ENCODE results near the gene TLR2.

The TLR2 gene

GRCh38 chr4:153637201-153637600 is 46.9 kb upstream of the TLR2 start:
- peaks cover 59% of the 10 kb centered on the region for H3K36me3 ChIP-seq (ENCODE audit: insufficient read depth, low read length)

DNA sequence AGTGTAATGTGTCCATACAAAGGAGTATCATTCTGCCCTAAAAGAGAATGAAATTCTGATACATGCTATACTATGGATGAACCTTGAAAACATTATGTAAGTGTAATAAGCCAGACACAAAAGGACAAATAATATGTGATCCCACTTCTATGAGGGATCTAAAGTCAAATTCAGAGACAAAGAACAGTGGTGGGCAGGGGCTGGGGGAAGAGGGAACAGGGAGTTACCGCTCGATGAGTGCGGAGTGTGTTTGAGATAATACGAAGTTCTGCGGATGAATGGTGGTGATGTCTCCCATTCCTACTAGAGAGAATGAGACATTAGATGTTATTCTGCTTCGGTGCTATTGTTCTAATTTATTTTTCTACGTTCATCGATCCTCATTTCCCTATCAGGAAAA is 46.1 kb upstream of the TLR2 start:
- no peak for DNase-seq
- Histone ChIP-seq H3K4me2 (ENCODE audit: insufficient read depth, low read length) (no peak overlapping the region), H3K4me1 (ENCODE audit: insufficient read depth, low read length) (peaks cover 4% of the 10 kb centered on the region), H3K27me3 (ENCODE audit: insufficient read depth, low read length, poor library complexity) (no peaks in the 10 kb centered on the region), H3K9ac (ENCODE audit: low read depth, low read length) (no peak overlapping the region), H4K20me1 (ENCODE audit: insufficient read depth, low read length) (peaks cover 12% of the 10 kb centered on the region), H3K79me2 (ENCODE audit: insufficient read depth, low read length) (0 out of 2 replicates have a peak, but pooled peaks cover 3% of the 10 kb centered on the region), H3K27ac (ENCODE audit: low read length) (no peak overlapping the region), H3K36me3 (ENCODE audit: insufficient read depth, low read length) (peaks cover 51% of the 10 kb centered on the region), H3K4me3 (ENCODE audit: low read depth in 1 of 2, low read length in 2 of 2) (no peak overlapping the region), H3K9me3 (ENCODE audit: insufficient read depth, low read length, severe bottlenecking) (no peaks in the 10 kb centered on the region), H2AFZ (ENCODE audit: low read depth, low read length) (no peak overlapping the region)
- no peak for TF ChIP-seq EZH2 (IDR thresholded peaks at IDR 0.05; ENCODE audit: borderline replicate concordance, low read depth, low read length, severe bottlenecking)
- TF ChIP-seq, protein P1, sequence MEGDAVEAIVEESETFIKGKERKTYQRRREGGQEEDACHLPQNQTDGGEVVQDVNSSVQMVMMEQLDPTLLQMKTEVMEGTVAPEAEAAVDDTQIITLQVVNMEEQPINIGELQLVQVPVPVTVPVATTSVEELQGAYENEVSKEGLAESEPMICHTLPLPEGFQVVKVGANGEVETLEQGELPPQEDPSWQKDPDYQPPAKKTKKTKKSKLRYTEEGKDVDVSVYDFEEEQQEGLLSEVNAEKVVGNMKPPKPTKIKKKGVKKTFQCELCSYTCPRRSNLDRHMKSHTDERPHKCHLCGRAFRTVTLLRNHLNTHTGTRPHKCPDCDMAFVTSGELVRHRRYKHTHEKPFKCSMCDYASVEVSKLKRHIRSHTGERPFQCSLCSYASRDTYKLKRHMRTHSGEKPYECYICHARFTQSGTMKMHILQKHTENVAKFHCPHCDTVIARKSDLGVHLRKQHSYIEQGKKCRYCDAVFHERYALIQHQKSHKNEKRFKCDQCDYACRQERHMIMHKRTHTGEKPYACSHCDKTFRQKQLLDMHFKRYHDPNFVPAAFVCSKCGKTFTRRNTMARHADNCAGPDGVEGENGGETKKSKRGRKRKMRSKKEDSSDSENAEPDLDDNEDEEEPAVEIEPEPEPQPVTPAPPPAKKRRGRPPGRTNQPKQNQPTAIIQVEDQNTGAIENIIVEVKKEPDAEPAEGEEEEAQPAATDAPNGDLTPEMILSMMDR (IDR thresholded peaks at IDR 0.05; ENCODE audit: borderline replicate concordance, extremely low read depth, low read length, poor library complexity, severe bottlenecking), result no peak
- no peak for ATAC-seq (ENCODE audit: insufficient read depth, low read depth)

More at GRCh38 chr4:153637201-153637600, 46.9 kb upstream of the TLR2 start:
- DNase-seq (no peak), ATAC-seq (ENCODE audit: insufficient read depth, low read depth) (no peak)
- Histone ChIP-seq H2AFZ (ENCODE audit: low read depth, low read length) (no peak overlapping the region), H3K79me2 (ENCODE audit: insufficient read depth, low read length) (0 out of 2 replicates have a peak, but pooled peaks cover 3% of the 10 kb centered on the region), H4K20me1 (ENCODE audit: insufficient read depth, low read length) (peaks cover 17% of the 10 kb centered on the region), H3K27ac (ENCODE audit: low read length) (no peak overlapping the region), H3K27me3 (ENCODE audit: insufficient read depth, low read length, poor library complexity) (no peaks in the 10 kb centered on the region), H3K4me1 (ENCODE audit: insufficient read depth, low read length) (no peaks in the 10 kb centered on the region), H3K4me2 (ENCODE audit: insufficient read depth, low read length) (no peak overlapping the region), H3K4me3 (ENCODE audit: low read depth in 1 of 2, low read length in 2 of 2) (no peak overlapping the region), H3K9ac (ENCODE audit: low read depth, low read length) (no peak overlapping the region), H3K9me3 (ENCODE audit: insufficient read depth, low read length, severe bottlenecking) (no peaks in the 10 kb centered on the region)
- no peak for TF ChIP-seq EZH2 (IDR thresholded peaks at IDR 0.05; ENCODE audit: borderline replicate concordance, low read depth, low read length, severe bottlenecking)
- TF ChIP-seq, protein P1 (IDR thresholded peaks at IDR 0.05; ENCODE audit: borderline replicate concordance, extremely low read depth, low read length, poor library complexity, severe bottlenecking), result no peak

DNA sequence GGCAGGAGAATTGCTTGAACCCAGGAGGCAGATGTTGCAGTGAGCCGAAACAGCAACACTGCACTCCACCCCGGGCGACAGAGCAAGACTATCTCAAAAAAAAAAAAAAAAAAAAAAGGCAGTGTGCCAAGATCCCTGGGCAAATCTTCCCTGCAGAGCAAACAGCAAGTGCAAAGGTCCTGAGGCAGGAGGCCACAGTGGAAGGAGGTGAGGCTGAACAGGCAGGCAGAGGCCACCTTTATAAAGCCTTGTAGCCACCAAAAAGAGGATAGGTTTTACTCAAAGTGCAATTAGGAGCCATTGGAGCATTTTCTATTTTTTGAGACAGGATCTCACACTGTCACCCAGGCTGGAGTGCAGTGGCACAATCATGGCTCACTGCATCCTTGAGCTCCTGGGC is 45.1 kb upstream of the TLR2 start:
- Histone ChIP-seq H3K79me2 (ENCODE audit: insufficient read depth, low read length) (0 out of 2 replicates have a peak, but pooled peaks cover 3% of the 10 kb centered on the region), H3K4me2 (ENCODE audit: insufficient read depth, low read length) (no peak overlapping the region), H3K27me3 (ENCODE audit: insufficient read depth, low read length, poor library complexity) (no peaks in the 10 kb centered on the region), H3K9me3 (ENCODE audit: insufficient read depth, low read length, severe bottlenecking) (no peaks in the 10 kb centered on the region), H3K27ac (ENCODE audit: low read length) (no peak overlapping the region), H2AFZ (ENCODE audit: low read depth, low read length) (no peak overlapping the region), H3K9ac (ENCODE audit: low read depth, low read length) (no peak overlapping the region), H3K36me3 (ENCODE audit: insufficient read depth, low read length) (peaks cover 41% of the 10 kb centered on the region), H4K20me1 (ENCODE audit: insufficient read depth, low read length) (peaks cover 10% of the 10 kb centered on the region), H3K4me3 (ENCODE audit: low read depth in 1 of 2, low read length in 2 of 2) (no peak overlapping the region), H3K4me1 (ENCODE audit: insufficient read depth, low read length) (peaks cover 11% of the 10 kb centered on the region)
- no peak for DNase-seq
- TF ChIP-seq, protein P1 (IDR thresholded peaks at IDR 0.05; ENCODE audit: borderline replicate concordance, extremely low read depth, low read length, poor library complexity, severe bottlenecking), result no peak
- no peak for TF ChIP-seq EZH2 (IDR thresholded peaks at IDR 0.05; ENCODE audit: borderline replicate concordance, low read depth, low read length, severe bottlenecking)
- ATAC-seq (ENCODE audit: insufficient read depth, low read depth), result no peak
